C1 segment of cervical spinal cord (tissue), 14 donors: ENCODE measurements around the gene ADAM12.
"Not testable (repeated sequence)": the region's sequence is repeated elsewhere in the genome, so short reads cannot be mapped to it uniquely, and the experiment has no call there.

Experiments used
- DNase-seq, 14 donors: peaks; one replicate each; lab custom pipeline; 2025; lab: John Stamatoyannopoulos, UW

Gene ADAM12

DNA sequence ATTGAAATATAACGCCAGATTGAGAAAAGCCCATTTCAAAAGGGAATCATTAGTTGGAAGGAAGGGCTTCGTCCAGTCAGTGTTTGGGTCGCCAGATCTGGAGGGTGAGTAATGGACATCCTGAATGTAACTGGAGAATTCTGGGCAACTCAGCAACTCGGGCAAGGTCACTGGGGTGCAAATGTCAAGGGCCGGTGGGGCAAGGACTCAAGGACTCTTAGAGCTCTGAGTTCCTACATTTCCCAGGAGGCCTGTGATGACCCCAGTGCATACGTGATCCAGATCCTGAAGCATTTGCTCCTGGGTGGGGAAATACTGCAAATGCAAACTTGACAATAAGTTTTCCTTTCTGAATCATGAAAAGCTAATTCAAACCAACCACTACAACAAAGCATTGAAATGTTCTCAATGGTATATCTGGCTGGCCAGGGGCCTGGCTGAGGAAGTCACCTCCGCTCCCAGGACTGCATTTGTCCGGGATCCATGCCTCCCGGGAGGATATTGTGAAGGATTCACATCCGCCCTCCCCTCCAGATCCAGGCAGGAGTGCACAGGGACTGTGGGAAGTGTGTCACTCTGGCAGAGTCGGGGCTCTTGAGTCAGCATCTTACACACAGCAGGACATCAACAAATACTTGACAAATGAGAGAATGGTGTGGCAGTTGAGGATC is 327.9 kb downstream of the ADAM12 start:
- no peak for DNase-seq

- no peak for DNase-seq
These were observed 329.0 kb downstream of the ADAM12 start for GRCh38 chr10:126059076-126059826.

DNA sequence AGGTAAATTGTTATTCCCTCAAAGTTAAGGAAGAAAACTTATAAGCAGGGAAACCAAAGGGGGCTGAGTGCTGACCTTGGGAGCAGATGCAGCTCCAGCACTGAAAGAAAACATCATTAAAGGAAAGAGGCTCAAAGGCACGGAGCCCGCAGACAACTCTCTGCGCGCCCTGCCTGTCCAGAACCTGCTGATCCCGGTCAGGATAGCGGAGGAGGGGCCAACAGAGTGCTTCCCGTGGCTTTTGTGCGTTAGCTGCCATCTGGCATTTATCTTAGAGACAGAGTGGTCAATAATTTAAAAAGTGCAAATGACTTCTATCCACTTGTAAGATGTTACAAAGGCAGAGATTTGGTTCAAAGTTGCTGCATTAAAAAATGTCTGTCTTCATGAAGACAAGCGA is 329.8 kb downstream of the ADAM12 start:
- no peak for DNase-seq

GRCh38 chr10:126058104-126058503 is 330.2 kb downstream of the ADAM12 start:
- no peak for DNase-seq

- DNase-seq: no peak
These were observed 330.8 kb downstream of the ADAM12 start for GRCh38 chr10:126057494-126057893.

DNA sequence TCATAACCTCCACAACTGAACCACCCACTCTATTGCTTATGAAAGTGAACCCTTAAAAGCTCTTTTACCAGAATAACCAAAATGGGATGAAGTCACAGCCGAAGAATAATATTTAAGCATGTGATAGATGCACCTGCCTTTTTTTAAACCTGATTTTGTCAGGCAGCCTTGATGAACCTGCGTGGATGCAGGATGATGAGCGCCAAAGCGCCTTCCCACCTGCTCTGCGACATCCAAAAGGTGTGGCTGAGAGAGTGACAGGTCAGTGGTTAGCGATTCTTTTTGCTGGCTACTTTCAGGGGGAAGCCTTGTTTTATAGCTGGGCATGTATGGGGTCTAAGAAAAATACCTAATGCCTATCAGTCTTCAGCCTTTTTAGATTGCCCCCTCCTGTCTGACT is 334.1 kb downstream of the ADAM12 start:
- no peak for DNase-seq

DNA sequence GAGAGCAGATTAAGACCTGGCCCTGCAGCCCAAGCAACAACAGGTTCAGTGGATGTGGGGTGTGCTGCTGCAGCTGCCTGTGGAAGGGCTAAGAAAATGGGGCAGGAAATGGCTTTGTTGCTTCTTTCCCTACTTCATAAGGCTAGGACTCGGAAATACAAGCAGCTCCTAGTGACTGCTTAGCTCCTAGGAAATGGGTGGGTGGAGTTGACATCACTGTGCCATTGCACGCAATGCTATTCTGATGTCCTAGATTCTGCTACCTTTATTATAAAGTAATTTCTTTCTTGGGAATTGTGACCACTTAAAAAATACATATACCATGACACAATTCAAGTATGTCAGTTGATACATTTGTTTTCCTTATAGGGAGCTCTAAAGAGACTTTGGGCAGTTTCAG is 336.1 kb downstream of the ADAM12 start:
- no peak for DNase-seq

GRCh38 chr10:126049759-126050700 is 338.2 kb downstream of the ADAM12 start:
- DNase-seq: peak in 2 of 14 donors; percentile 5 to 11

DNA sequence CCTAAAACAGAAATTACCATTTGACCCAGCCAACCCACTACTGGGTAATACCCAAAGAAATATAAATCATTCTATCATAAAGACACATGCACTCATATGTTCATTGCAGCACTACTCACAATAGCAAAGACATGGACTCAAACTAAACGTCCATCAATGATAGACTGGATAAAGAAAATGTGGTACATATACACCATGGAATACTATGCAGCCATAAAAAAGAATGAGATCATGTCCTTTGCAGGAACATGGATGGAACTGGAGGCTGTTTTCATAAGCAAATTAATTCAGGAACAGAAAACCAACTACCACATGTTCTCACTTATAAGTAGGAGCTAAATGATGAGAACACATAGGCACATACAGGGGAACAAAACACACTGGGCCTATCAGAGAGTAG is 340.5 kb downstream of the ADAM12 start:
- not testable (repeated sequence) for DNase-seq

GRCh38 chr10:126046831-126047230 is 341.4 kb downstream of the ADAM12 start:
- no peak for DNase-seq

GRCh38 chr10:126045861-126046260 is 342.4 kb downstream of the ADAM12 start:
- DNase-seq: no peak

- no peak for DNase-seq
These were observed 344.9 kb downstream of the ADAM12 start for GRCh38 chr10:126043389-126043788.

GRCh38 chr10:126042906-126043305 is 345.4 kb downstream of the ADAM12 start:
- no peak for DNase-seq

DNA sequence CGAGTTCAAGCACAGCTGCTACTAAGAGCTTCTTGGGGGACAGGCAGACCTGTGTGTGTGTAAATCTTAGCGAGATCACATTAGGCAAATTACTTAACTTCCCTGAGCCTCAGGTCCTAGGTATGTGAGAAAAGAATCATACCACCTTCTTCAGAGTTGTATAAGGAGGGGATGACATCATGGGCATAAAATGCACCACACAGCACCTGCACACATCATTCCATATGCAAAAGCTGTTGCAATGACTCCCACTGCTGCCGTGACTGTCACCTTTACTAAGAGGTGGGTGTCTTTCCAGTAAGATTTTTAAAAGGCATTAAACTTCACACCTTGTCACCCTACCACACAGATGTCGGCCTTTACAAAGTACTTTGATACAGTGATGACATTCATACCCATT is 345.9 kb downstream of the ADAM12 start:
- no peak for DNase-seq

DNA sequence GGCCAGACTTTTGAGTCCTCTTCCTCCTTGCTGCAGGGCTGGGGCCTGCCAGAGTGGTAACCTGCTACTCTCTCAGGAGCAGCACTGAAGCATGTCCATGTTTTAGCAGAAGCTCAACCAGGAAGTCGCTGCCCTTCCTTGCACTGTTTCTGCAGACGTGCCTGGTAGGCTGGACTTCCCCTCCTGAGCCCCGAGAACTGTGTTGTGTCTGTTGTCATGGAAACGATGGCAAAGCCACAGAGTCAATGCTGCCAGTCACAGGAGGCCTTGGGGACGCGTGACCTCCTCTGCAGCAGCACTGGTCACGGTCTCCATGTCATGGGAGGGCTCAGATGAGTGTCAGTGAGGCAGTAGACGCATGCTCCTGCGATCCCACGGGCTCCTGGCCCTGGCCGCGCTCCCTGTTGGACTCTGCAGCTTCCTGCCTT is 346.5 kb downstream of the ADAM12 start:
- DNase-seq: peak in 11 of 14 donors; percentile 7 to 78 (median 48)

- DNase-seq: no peak
These were observed 347.2 kb downstream of the ADAM12 start for GRCh38 chr10:126041117-126041516.

- no peak for DNase-seq
These were observed 350.3 kb downstream of the ADAM12 start for GRCh38 chr10:126037946-126038345.

- DNase-seq: no peak
These were observed 351.8 kb downstream of the ADAM12 start for GRCh38 chr10:126036515-126036914.

- no peak for DNase-seq
These were observed 353.7 kb downstream of the ADAM12 start for GRCh38 chr10:126034586-126034985.

DNA sequence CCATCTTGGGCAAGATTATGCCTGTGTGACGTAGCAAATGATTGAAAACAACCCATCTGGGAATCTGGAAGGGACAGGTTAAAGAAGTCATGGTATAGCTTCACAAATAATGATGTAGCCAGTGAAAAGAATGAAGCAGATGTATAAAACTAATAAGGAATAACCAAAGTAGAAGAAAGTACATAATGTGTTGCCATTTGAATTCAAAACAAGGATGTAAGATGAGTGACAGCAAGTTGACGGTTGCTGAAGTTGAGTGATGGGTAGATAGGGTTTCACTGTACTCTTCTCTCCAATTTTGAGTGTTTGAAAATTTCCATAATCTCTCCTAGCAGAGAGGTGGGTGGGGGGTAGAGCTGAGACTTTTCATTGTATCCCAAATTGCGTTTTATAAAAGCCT is 358.3 kb downstream of the ADAM12 start:
- DNase-seq: no peak

GRCh38 chr10:126027692-126028091 is 360.6 kb downstream of the ADAM12 start:
- DNase-seq: no peak

DNA sequence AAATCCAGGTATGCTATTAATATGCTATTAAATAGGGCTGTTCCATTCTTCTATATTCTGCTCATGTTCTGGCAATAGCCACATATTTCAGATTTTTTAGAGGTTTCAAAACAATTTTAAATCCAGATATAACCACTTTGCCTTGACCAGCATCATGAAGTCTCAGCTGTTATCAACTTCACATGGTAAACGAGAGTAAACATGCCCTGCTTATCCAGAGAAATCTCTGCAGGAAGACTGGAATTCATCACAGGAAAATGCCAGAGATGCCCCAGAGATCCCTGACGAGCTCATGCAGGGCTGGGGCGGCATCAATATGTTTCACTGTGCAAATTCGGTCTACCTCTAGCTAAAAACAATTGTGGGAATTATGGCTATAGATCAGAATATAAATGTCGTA is 365.4 kb downstream of the ADAM12 start:
- DNase-seq: no peak
